Ramos (cell line): Measurements from ENCODE around the gene TMEM52.
"Not testable (repeated sequence)": the region's sequence is repeated elsewhere in the genome, so short reads cannot be mapped to it uniquely, and the experiment has no call there.

ENCODE experiments used
- in situ Hi-C: fragments of 300-500 bp; cut with MboI; formaldehyde crosslinking; loops from one replicate; pipeline ENCODE4 v1.14.3; 2022; ENCODE audit warnings: low sequenced_read_pairs; ENCODE audit not compliant: unreplicated experiment

Gene TMEM52

GRCh38 chr1:1899967-1900327 is 19.1 kb downstream of the TMEM52 start:
- in situ Hi-C loops = loop anchor here (5.0 kb wide), 1 partner anchor 108 kb away; no protein-coding TSS in a partner anchor

- in situ Hi-C loops = no loop called here
Observed at GRCh38 chr1:1899266-1899966, 19.7 kb downstream of the TMEM52 start.

GRCh38 chr1:1898246-1898933 is 20.7 kb downstream of the TMEM52 start:
- in situ Hi-C loops = no loop called here

- in situ Hi-C loops = no loop called here
Observed at GRCh38 chr1:1895456-1896336, 23.4 kb downstream of the TMEM52 start.

GRCh38 chr1:1895060-1895418 is 24.0 kb downstream of the TMEM52 start:
- in situ Hi-C loops = no loop called here

GRCh38 chr1:1894354-1895059 is 24.6 kb downstream of the TMEM52 start:
- in situ Hi-C loops = no loop called here

GRCh38 chr1:1893997-1894353 is 25.1 kb downstream of the TMEM52 start:
- in situ Hi-C loops = no loop called here

GRCh38 chr1:1893291-1893985 is 25.6 kb downstream of the TMEM52 start:
- in situ Hi-C loops = no loop called here

- in situ Hi-C loops = no loop called here
Observed at GRCh38 chr1:1892763-1893120, 26.3 kb downstream of the TMEM52 start.

GRCh38 chr1:1892079-1892762 is 26.9 kb downstream of the TMEM52 start:
- in situ Hi-C loops = no loop called here

- in situ Hi-C loops = no loop called here
Observed at GRCh38 chr1:1891349-1892078, 27.6 kb downstream of the TMEM52 start.

- in situ Hi-C loops = no loop called here
Observed at GRCh38 chr1:1890506-1891348, 28.4 kb downstream of the TMEM52 start, which contains the start of gene GNB1. GNB1 (minus strand) TSS chr1:1891087; CDS start chr1:1825453, 65,634 bp downstream.

- in situ Hi-C loops = no loop called here
Observed at GRCh38 chr1:1889847-1890505, 29.1 kb downstream of the TMEM52 start.

- in situ Hi-C loops = no loop called here
Observed at GRCh38 chr1:1889090-1889750, 29.9 kb downstream of the TMEM52 start.

- in situ Hi-C loops = not testable (repeated sequence)
Observed at GRCh38 chr1:1883890-1884289, 35.2 kb downstream of the TMEM52 start.

- in situ Hi-C loops = no loop called here
Observed at GRCh38 chr1:1883092-1883873, 35.8 kb downstream of the TMEM52 start.
